Loucy (cell line): ENCODE data around the gene LEPR.

Source experiments
- H2AFZ ChIP-seq: fragments of 200-600 bp; sonication (generic); 2 replicates; pipeline ENCODE4 v1.6.0; 2016; ENCODE audit warnings: antibody characterized with exemption, mild to moderate bottlenecking, low read length, moderate library complexity
- H3F3A ChIP-seq: fragments of 200-600 bp; 2 replicates; pipeline ENCODE4 v1.6.0; 2016; ENCODE audit warnings: antibody characterized with exemption, low read depth, mild to moderate bottlenecking
- H3K27me3 ChIP-seq: fragments of 200-600 bp; sonication (generic); 2 replicates; pipeline ENCODE4 v1.6.1; 2014; ENCODE audit warnings: low read length, mild to moderate bottlenecking; ENCODE audit not compliant: insufficient read depth, poor library complexity, severe bottlenecking
- H3K36me3 ChIP-seq: fragments of 200-600 bp; sonication (generic); 2 replicates; pipeline ENCODE4 v1.6.1; 2016; ENCODE audit warnings: low read length; ENCODE audit not compliant: insufficient read depth
- H3K4me1 ChIP-seq: fragments of 200-600 bp; sonication (generic); 2 replicates; pipeline ENCODE4 v1.5.1; 2014; ENCODE audit warnings: low read length, mild to moderate bottlenecking; ENCODE audit not compliant: insufficient read depth, poor library complexity, severe bottlenecking
- H3K4me2 ChIP-seq: fragments of 200-600 bp; sonication (generic); 2 replicates; pipeline ENCODE4 v1.6.0; 2014; ENCODE audit warnings: antibody characterized with exemption, low read length, low read depth, mild to moderate bottlenecking; ENCODE audit not compliant: poor library complexity, severe bottlenecking
- H3K4me3 ChIP-seq: fragments of 200-600 bp; sonication (generic); 2 replicates; pipeline ENCODE4 v1.5.1; 2014; ENCODE audit warnings: low read length, mild to moderate bottlenecking, mixed read lengths; ENCODE audit not compliant: poor library complexity, severe bottlenecking
- H3K79me2 ChIP-seq: fragments of 200-600 bp; sonication (generic); 2 replicates; pipeline ENCODE4 v1.6.1; 2014; ENCODE audit warnings: low read length; ENCODE audit not compliant: insufficient read depth
- H3K9ac ChIP-seq: fragments of 200-600 bp; sonication (generic); 2 replicates; pipeline ENCODE4 v1.6.0; 2014; ENCODE audit warnings: mild to moderate bottlenecking, low read depth, low read length, moderate library complexity; ENCODE audit not compliant: poor library complexity, severe bottlenecking
- H3K9me2 ChIP-seq: fragments of 200-600 bp; sonication (generic); replicated peaks from 2 replicates; pipeline ENCODE4 v1.6.1; 2016; ENCODE audit warnings: low read depth, low read length, mixed read lengths
- H3K9me3 ChIP-seq: fragments of 200-600 bp; sonication (generic); 2 replicates; pipeline ENCODE4 v1.6.1; 2014; ENCODE audit warnings: mild to moderate bottlenecking, antibody characterized with exemption, low read length, low read depth; ENCODE audit not compliant: insufficient read depth
- H4K20me1 ChIP-seq: fragments of 200-600 bp; sonication (generic); 2 replicates; pipeline ENCODE4 v1.6.0; 2014; ENCODE audit warnings: antibody characterized with exemption, low read length, mild to moderate bottlenecking; ENCODE audit not compliant: insufficient read depth, poor library complexity, severe bottlenecking
- EZH2phosphoT487 ChIP-seq: fragments of 200-600 bp; IDR thresholded peaks from 2 replicates; pipeline ENCODE4 v1.6.1; 2018; ENCODE audit warnings: antibody characterized with exemption, mild to moderate bottlenecking, moderate library complexity, borderline replicate concordance
- TF ChIP-seq, protein P1 (sequence below): fragments of 200-600 bp; sonication (generic); conservative IDR thresholded peaks from 2 replicates; pipeline ENCODE4 v1.5.1; 2014; ENCODE audit warnings: mild to moderate bottlenecking, antibody characterized with exemption, low read length

Gene LEPR

DNA sequence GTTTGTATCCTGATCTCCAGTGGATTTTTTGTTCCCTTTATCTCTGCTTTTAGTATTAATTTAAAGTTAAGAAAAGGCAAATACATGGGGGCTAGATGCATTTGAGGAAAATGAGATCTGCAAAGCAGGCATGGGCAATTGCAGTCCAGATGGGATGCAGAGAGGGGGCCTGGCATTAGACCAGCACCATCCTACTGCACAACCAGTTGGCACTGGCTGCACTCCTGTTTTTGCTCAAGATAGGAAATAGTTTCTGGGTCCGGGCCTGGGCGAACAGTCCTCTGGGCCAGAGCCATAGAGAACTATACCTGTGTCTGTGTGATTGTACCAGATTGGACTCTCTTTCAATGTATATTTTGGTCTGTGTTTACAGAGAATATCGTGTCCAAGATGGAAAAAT, 34.0 kb upstream of the LEPR start:
- Histone ChIP-seq H3K4me1 (no peaks in the 10 kb centered on the region), H3K27me3 (no peaks in the 10 kb centered on the region), H3F3A (no peaks in the 10 kb centered on the region), H2AFZ (no peak overlapping the region), H3K79me2 (no peaks in the 10 kb centered on the region), H3K4me3 (no peak overlapping the region), H3K9me3 (no peaks in the 10 kb centered on the region), H3K9me2 (no peaks in the 10 kb centered on the region), H3K9ac (no peak overlapping the region), H3K36me3 (peaks cover 20% of the 10 kb centered on the region; the same call in 1 of the 2 replicates), H3K4me2 (no peak overlapping the region), H4K20me1 (no peaks in the 10 kb centered on the region)
- TF ChIP-seq EZH2phosphoT487, result no peak
- TF ChIP-seq, protein P1, sequence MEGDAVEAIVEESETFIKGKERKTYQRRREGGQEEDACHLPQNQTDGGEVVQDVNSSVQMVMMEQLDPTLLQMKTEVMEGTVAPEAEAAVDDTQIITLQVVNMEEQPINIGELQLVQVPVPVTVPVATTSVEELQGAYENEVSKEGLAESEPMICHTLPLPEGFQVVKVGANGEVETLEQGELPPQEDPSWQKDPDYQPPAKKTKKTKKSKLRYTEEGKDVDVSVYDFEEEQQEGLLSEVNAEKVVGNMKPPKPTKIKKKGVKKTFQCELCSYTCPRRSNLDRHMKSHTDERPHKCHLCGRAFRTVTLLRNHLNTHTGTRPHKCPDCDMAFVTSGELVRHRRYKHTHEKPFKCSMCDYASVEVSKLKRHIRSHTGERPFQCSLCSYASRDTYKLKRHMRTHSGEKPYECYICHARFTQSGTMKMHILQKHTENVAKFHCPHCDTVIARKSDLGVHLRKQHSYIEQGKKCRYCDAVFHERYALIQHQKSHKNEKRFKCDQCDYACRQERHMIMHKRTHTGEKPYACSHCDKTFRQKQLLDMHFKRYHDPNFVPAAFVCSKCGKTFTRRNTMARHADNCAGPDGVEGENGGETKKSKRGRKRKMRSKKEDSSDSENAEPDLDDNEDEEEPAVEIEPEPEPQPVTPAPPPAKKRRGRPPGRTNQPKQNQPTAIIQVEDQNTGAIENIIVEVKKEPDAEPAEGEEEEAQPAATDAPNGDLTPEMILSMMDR, result no peak

DNA sequence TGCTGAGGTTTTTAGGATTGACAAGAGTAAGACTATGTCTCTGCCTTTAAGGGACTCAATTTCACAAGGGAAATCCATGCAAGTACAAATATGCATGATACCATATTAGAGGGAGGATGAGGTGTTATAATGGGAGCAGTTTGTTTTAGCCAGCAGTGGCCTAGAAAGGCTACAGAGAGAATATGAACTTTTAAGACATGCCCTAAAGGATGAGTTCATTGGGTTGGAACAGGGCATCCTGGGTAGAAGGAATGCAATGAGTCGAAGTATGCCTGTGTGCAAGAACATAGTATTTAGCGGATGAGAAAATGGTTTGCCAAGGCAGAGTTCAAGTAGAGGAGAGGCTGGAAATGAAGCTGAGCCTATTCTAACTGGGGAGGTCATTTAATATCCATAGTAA, 32.6 kb upstream of the LEPR start:
- Histone ChIP-seq H3K4me1 (no peaks in the 10 kb centered on the region), H3K4me2 (no peak overlapping the region), H4K20me1 (no peaks in the 10 kb centered on the region), H3K36me3 (peaks cover 21% of the 10 kb centered on the region; the same call in 1 of the 2 replicates), H3K9me3 (no peaks in the 10 kb centered on the region), H3F3A (no peaks in the 10 kb centered on the region), H3K9me2 (no peaks in the 10 kb centered on the region), H3K4me3 (no peak overlapping the region), H3K27me3 (no peaks in the 10 kb centered on the region), H3K79me2 (no peaks in the 10 kb centered on the region), H3K9ac (no peak overlapping the region), H2AFZ (no peak overlapping the region)
- TF ChIP-seq, protein P1, result no peak
- no peak for TF ChIP-seq EZH2phosphoT487

DNA sequence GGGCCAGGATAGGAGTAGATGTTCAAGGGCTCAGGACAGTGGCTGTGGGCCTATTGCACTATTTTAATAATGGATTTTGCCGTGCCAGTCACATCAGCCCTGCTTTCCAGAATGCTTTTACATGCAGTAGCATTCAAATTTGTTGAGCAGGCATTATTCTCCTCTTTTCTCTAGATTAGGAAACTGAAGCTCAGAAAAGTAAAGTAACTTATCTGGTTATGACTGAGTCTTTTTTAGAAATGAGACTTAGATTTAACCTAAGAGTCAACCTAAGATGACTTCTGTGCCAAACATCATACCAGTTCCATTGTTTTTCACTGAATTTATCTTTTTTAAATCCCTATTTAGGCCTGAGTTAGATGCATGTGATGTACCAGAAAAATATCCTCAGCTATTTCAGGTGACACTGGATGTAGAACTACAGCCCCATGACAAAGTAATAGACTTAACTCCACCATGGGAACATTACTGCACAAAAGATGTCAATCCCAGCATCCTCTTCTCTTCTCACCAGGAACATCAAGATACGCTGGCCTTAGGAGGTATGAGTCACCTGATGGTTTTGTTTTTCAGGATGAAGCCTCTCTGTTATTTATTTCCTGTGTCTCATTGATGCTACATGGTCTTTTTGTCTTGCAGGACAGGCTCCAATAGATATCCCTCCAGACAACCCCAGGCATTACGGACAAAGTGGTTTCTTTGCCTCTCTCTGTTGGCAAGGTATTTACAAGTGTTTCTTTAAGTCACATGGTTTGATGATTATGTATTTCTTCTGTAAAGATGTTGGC, 31.4 kb upstream of the LEPR start:
- Histone ChIP-seq H3K36me3 (peaks cover 23% of the 10 kb centered on the region; the same call in 1 of the 2 replicates), H3K27me3 (no peaks in the 10 kb centered on the region), H3F3A (no peaks in the 10 kb centered on the region), H3K4me2 (no peak overlapping the region), H4K20me1 (no peaks in the 10 kb centered on the region), H3K79me2 (no peaks in the 10 kb centered on the region), H3K9me3 (no peaks in the 10 kb centered on the region), H3K4me3 (no peak overlapping the region), H3K4me1 (no peaks in the 10 kb centered on the region), H2AFZ (no peak overlapping the region), H3K9ac (no peak overlapping the region), H3K9me2 (no peaks in the 10 kb centered on the region)
- no peak for TF ChIP-seq EZH2phosphoT487
- TF ChIP-seq, protein P1, result no peak
